Camera-type eye (tissue), 1 donor: Measurements from ENCODE around the gene TSHZ3. TPM values are rescaled to one million over a fixed set of nuclear protein-coding genes. Genes with fewer than 3 reads are reported as not detected.

Experiments used
- total RNA-seq: library from RNA; depleted of rRNA; stranded (reverse); fragments of >200 nt; gene quantifications from one replicate; pipeline ENCODE4 v1.2.3, GENCODE V29; 2014

TSHZ3 gene
- total RNA-seq, result 14.8 TPM

GRCh38 chr19:31349160-31349881 lies at the start of gene TSHZ3:
TSS of gene TSHZ3 (minus strand) at chr19:31349436. CDS start at chr19:31349219, 217 bp downstream.

